Tibial nerve (tissue), 4 donors: Measurements from ENCODE around the gene PABPN1.

Experiments used
- EP300 ChIP-seq, 2 donors: sonication (generic); formaldehyde crosslinking; IDR thresholded peaks; one replicate each; pipeline ENCODE4 v1.6.1; 2017; ENCODE audit warnings: antibody characterized with exemption in 2 of 2, mild to moderate bottlenecking in 1 of 2
- TF ChIP-seq, protein P1 (sequence below), 5 experiments: fragments of 200-600 bp in 3 of 5; fragments of 450-650 bp in 2 of 5; sonication (generic) in 3 of 5; IDR thresholded peaks; one replicate each; pipeline ENCODE4 v1.5.1; 2016 to 2019; ENCODE audit warnings: antibody characterized with exemption in 5 of 5, mild to moderate bottlenecking in 3 of 5, moderate library complexity in 2 of 5

- TF ChIP-seq, protein P1, sequence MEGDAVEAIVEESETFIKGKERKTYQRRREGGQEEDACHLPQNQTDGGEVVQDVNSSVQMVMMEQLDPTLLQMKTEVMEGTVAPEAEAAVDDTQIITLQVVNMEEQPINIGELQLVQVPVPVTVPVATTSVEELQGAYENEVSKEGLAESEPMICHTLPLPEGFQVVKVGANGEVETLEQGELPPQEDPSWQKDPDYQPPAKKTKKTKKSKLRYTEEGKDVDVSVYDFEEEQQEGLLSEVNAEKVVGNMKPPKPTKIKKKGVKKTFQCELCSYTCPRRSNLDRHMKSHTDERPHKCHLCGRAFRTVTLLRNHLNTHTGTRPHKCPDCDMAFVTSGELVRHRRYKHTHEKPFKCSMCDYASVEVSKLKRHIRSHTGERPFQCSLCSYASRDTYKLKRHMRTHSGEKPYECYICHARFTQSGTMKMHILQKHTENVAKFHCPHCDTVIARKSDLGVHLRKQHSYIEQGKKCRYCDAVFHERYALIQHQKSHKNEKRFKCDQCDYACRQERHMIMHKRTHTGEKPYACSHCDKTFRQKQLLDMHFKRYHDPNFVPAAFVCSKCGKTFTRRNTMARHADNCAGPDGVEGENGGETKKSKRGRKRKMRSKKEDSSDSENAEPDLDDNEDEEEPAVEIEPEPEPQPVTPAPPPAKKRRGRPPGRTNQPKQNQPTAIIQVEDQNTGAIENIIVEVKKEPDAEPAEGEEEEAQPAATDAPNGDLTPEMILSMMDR (IDR thresholded peaks at IDR 0.05) = no peak
- TF ChIP-seq EP300 (IDR thresholded peaks at IDR 0.05) = no peak
Observed at GRCh38 chr14:23277189-23277588, 44.1 kb upstream of the PABPN1 start.
